ENCODE measurements around the gene LDLRAD3. TPM values are rescaled to one million over a fixed set of nuclear protein-coding genes. Genes with fewer than 3 reads are reported as not detected.

Gene LDLRAD3
- total and polyA plus RNA-seq, 10 donors: 1.5 to 9.6 (median 8.1) TPM

DNA sequence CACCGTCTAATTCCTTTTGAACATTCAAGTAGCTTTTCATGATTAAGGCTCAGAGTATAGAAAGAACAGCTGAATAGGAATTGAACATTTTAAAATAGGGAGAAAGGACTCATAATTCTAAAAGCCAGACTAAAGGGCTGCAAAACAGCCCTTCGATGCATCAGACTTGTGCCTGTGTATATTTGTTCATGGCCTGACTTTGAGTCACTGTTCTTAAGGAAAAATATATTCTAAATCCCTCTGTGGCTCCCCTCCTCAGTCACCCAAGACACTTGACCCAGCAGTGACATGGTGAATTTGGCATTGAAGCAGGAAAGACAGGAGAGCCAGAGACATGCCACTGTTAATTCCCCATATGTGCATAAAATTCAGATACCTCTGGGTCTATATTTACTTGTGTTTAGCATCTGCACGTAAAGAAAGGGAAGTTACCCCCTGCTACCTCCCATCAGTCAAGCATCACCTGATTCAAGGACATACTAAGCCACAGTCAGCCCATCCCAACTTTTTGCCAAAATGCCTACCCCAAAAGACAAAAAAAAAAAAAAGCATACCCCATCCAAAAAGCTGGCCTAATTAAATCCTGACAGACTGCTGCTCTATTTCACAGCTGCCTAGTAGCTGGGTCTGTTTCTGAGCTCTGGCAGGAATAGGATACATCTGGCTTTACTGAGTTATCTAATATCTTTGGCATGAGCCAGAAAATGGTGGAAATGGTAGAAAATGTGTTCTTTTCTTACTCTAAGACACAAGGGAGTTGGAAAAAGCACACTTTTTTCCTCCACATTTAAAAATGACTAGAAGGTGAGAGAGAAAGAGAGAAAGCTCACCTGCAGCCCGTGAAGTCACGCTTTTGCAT lies 251.9 kb downstream of the LDLRAD3 start:
- DNase-seq: no peak
- 56 to 63% (median 58%) methylated on average over 5 of the region's 5 CpGs for WGBS, 5 donors
- no peak overlapping the region for H3K27ac ChIP-seq
- H3K4me3 ChIP-seq: no peak overlapping the region
- TF ChIP-seq POLR2AphosphoS5 (IDR thresholded peaks at IDR 0.05): no peak
- TF ChIP-seq CTCF (IDR thresholded peaks at IDR 0.05 in 8 of 11, conservative IDR thresholded peaks at IDR 0.05 in 3 of 11): no peak
- no peak for TF ChIP-seq POLR2A (IDR thresholded peaks at IDR 0.05)
- intact Hi-C loops (cut with DNase I; ENCODE audit: low total_unique reads): no loop called here
- H3K9me3 ChIP-seq: no peaks in the 10 kb centered on the region
- no peaks in the 10 kb centered on the region for H3K27me3 ChIP-seq (replicated peaks in 1 of 7)
- H3K4me1 ChIP-seq: no peaks in the 10 kb centered on the region
- no peaks in the 10 kb centered on the region for H3K36me3 ChIP-seq

DNA sequence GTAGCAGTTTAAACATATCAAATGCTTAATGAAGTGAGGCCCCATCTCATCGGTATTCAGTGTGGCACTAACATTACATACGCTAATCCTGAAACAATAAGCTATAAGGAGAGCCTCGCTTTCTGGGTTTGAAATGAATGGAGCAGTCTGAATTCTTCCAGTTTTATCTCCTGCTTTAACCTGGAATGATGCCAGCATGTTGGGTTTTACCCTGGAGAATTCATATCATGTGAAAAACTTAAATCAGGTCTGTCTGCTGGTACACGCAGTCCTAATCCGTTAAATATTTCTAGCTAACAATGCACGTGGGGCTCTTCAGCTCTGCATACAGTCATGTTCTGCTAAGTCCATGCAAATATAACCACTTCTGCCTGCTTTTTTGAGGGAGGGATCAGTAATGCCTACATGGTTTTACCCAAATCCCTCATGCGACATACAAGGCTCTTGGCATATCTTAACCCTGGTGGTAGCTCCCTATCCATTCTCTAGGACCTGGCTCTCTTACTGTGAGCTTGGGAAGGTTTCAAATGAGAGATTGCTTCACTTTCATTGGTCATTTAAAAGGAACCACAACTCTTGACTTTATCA lies 252.6 kb downstream of the LDLRAD3 start:
- no peak overlapping the region for H3K27ac ChIP-seq

DNA sequence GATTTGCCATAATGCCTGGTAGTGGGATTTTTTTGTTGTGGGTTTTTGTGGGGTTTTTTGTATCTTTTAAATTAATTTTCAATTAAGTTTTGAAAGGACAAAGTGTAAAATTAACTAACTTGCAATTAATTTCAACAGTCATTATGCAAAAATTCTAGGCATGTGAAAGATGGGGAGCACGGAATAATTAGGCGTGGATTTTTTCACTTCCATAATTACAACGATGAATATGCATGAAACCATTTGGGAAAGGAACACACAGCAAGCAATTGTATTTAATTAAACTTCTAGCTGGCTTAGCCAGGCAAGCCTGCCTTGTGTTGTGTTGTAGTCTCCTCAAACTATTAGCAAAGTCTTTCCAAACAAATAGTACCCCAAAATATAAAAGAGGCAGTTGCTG lies 257.5 kb downstream of the LDLRAD3 start:
- peaks cover 0 to 9% (median 0%) of the 10 kb centered on the region in 7 donors for H3K27me3 ChIP-seq (replicated peaks in 1 of 7)
- no peaks in the 10 kb centered on the region for H3K9me3 ChIP-seq
- DNase-seq: no peak
- intact Hi-C loops (cut with DNase I; ENCODE audit: low total_unique reads): no loop called here
- no peak overlapping the region for H3K27ac ChIP-seq
- H3K36me3 ChIP-seq: no peaks in the 10 kb centered on the region
- no peak for TF ChIP-seq POLR2A (IDR thresholded peaks at IDR 0.05)
- no peak for TF ChIP-seq POLR2AphosphoS5 (IDR thresholded peaks at IDR 0.05)
- no peaks in the 10 kb centered on the region for H3K4me1 ChIP-seq
- 89 to 98% (median 94%) methylated on average over 3 of the region's 3 CpGs for WGBS, 5 donors
- no peak overlapping the region for H3K4me3 ChIP-seq

More for the DNA sequence above, 252.6 kb downstream of the LDLRAD3 start:
- Histone ChIP-seq H3K4me1 (no peaks in the 10 kb centered on the region), H3K9me3 (no peaks in the 10 kb centered on the region), H3K27me3 (replicated peaks in 1 of 7) (no peaks in the 10 kb centered on the region), H3K4me3 (no peak overlapping the region), H3K36me3 (no peaks in the 10 kb centered on the region)
- intact Hi-C loops (cut with DNase I; ENCODE audit: low total_unique reads): no loop called here
- TF ChIP-seq POLR2AphosphoS5 (IDR thresholded peaks at IDR 0.05) (no peak), POLR2A (IDR thresholded peaks at IDR 0.05) (no peak), CTCF (IDR thresholded peaks at IDR 0.05 in 8 of 11, conservative IDR thresholded peaks at IDR 0.05 in 3 of 11) (no peak)
- 76 to 86% (median 83%) methylated on average over 7 of the region's 7 CpGs for WGBS, 5 donors
- DNase-seq: no peak

DNA sequence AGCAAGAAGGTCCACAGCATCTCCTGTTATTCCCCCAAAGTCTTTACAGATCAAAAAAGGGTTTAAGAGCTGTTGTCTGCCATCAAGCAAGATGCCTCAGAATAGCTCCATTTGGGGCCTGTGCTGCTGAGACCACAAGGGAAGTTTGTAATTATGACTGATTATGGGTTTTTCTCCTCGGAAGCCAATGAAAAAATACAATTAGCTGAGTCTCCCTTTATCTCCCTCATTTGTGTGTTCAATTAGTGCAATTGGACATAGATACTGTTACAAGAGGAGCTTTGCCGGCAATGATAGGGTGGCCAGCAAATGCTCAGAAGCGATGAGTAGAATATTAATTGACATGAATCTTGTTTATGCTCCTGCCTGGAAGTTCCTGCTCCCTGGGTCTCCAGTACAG lies 261.7 kb downstream of the LDLRAD3 start:
- WGBS, 5 donors: 89 to 95% (median 93%) methylated on average over 3 of the region's 3 CpGs
- no peak for DNase-seq
- no peak overlapping the region for H3K27ac ChIP-seq
- TF ChIP-seq POLR2A (IDR thresholded peaks at IDR 0.05): no peak
- TF ChIP-seq CTCF (IDR thresholded peaks at IDR 0.05 in 8 of 11, conservative IDR thresholded peaks at IDR 0.05 in 3 of 11): no peak
- TF ChIP-seq POLR2AphosphoS5 (IDR thresholded peaks at IDR 0.05): no peak
- no peak overlapping the region for H3K4me3 ChIP-seq
- H3K36me3 ChIP-seq: no peaks in the 10 kb centered on the region
- peaks cover 0 to 9% (median 0%) of the 10 kb centered on the region in 7 donors for H3K27me3 ChIP-seq (replicated peaks in 1 of 7)
- H3K4me1 ChIP-seq: no peaks in the 10 kb centered on the region
- intact Hi-C loops (cut with DNase I; ENCODE audit: low total_unique reads): no loop called here
- no peaks in the 10 kb centered on the region for H3K9me3 ChIP-seq

Measured in spleen (tissue), 11 donors.